Spleen (tissue), 11 donors: ENCODE results near the gene SULT1B1. TPM values are rescaled to one million over a fixed set of nuclear protein-coding genes. Genes with fewer than 3 reads are reported as not detected.

Experiments
- DNase-seq: peaks from one replicate; pipeline ENCODE4 v3.0.0-alpha.2; 2020
- H3K27ac ChIP-seq, 8 donors: fragments of 200-600 bp; sonication (generic) in 7 of 8; 1 replicate in 4 of 8; 2 replicates in 4 of 8; pipeline versions ENCODE4 v1.5.0 to v1.8.0; 2016 to 2021; ENCODE audit warnings: inconsistent platforms in 4 of 8, mild to moderate bottlenecking in 4 of 8, moderate library complexity in 1 of 8
- H3K27me3 ChIP-seq, 7 donors: fragments of 200-600 bp; sonication (generic) in 6 of 7; replicated peaks in 1 of 7; 1 replicate in 4 of 7; 2 replicates in 3 of 7; pipeline versions ENCODE4 v1.5.0 to v1.8.0; 2016 to 2021; ENCODE audit warnings: inconsistent platforms in 3 of 7, mild to moderate bottlenecking in 1 of 7
- H3K36me3 ChIP-seq, 6 donors: fragments of 200-600 bp; sonication (generic) in 5 of 6; 1 replicate in 4 of 6; 2 replicates in 2 of 6; pipeline versions ENCODE4 v1.5.0 to v1.8.0; 2016 to 2021; ENCODE audit warnings: inconsistent platforms in 2 of 6
- H3K4me1 ChIP-seq, 6 donors: fragments of 200-600 bp; sonication (generic) in 5 of 6; 1 replicate in 3 of 6; 2 replicates in 3 of 6; pipeline versions ENCODE4 v1.5.0 to v1.8.0; 2016 to 2021; ENCODE audit warnings: inconsistent platforms in 3 of 6
- H3K4me3 ChIP-seq, 8 donors: fragments of 200-600 bp; sonication (generic) in 7 of 8; 1 replicate in 4 of 8; 2 replicates in 4 of 8; pipeline versions ENCODE4 v1.5.0 to v1.8.0; 2016 to 2021; ENCODE audit warnings: inconsistent platforms in 4 of 8, mild to moderate bottlenecking in 4 of 8, moderate library complexity in 2 of 8
- H3K9me3 ChIP-seq, 8 donors: fragments of 200-600 bp; sonication (generic) in 7 of 8; 1 replicate in 4 of 8; 2 replicates in 4 of 8; pipeline versions ENCODE4 v1.5.0 to v1.8.0; 2016 to 2021; ENCODE audit warnings: inconsistent platforms in 4 of 8
- POLR2A ChIP-seq, 3 donors: fragments of 450-650 bp; IDR thresholded peaks; one replicate each; pipeline ENCODE4 v1.5.1; 2017; ENCODE audit warnings: antibody characterized with exemption in 3 of 3, mild to moderate bottlenecking in 1 of 3
- POLR2AphosphoS5 ChIP-seq, 3 donors: sonication (generic); formaldehyde crosslinking; IDR thresholded peaks; one replicate each; pipeline ENCODE4 v1.5.1; 2017; ENCODE audit warnings: antibody characterized with exemption in 3 of 3
- WGBS, 5 donors: extraction: QIAGEN DNeasy Blood & Tissue Kit in 3 of 5; methylation state at CpG; one replicate each; pipeline versions ENCODE4 v1.1.5 to v1.1.7; 2013 to 2018; 5-methylcytosine and 5-hydroxymethylcytosine counted together
- intact Hi-C: fragments of 100-400 bp; cut with DNase I; formaldehyde crosslinking; loops from one replicate; pipeline ENCODE4 v1.15.0; 2023; ENCODE audit warnings: low total_unique reads
- polyA plus RNA-seq, 3 donors: library from polyadenylated mRNA; stranded (reverse); fragments of 200-250 nt; gene quantifications; one replicate each; pipeline ENCODE4 v1.2.1, GENCODE V29; 2013
- total RNA-seq, 7 donors: library from RNA; depleted of rRNA in 3 of 7; stranded (reverse); fragments of >200 nt in 3 of 7; fragmentation: NEBNext Ultra II Directional in 4 of 7; extraction: Animal tissue kit (Norgen Biotek cat#: 25700) in 4 of 7; gene quantifications; one replicate each; pipeline versions ENCODE4 v1.1.0 to v1.2.1, GENCODE V29; 2016 to 2021
- TF ChIP-seq, protein P1 (sequence below), 11 experiments: fragments of 200-600 bp in 7 of 11; fragments of 450-650 bp in 4 of 11; sonication (generic) in 4 of 11; IDR thresholded peaks in 8 of 11; conservative IDR thresholded peaks in 3 of 11; 1 replicate in 7 of 11; 2 replicates in 4 of 11; pipeline versions ENCODE4 v1.4.0 to v1.8.0; 2016 to 2021; ENCODE audit warnings: antibody characterized with exemption in 11 of 11, inconsistent platforms in 4 of 11, mild to moderate bottlenecking in 1 of 11
- donor health status: healthy with polysubstance abuse.
- donor health status: DM: no; HTN: no; CAD: no; lungs with moderate emphysema.
- donor health status: DM: no; HTN: no; CAD: no.
- donor health status: Bipolar disorder and iron deficiency.
- donor health status: healthy.
- donor health status: DM: no; HTN: no; CAD: no.
- donor health status: DM: yes; HTN: yes; CAD: no.

The SULT1B1 gene
- total and polyA plus RNA-seq, 10 donors = 1.1 to 53.1 (median 21.9) TPM

DNA sequence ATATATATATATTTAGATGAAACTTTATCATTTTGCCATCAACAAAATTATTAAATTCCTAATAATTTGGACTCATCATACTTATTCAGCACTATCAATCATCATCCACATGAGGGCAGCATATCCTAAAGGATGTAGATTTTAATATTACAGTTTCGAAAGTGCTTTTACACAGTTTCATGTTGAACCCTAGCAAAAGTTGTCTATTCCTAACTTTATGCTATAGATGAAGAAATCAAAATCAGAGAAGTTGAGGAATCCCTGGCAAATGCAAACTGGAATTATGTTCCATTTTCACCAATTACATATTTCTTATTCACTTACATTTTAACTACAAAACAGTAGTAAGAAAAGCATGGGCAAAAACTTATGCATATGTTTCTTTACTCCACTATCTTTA, 70.8 kb downstream of the SULT1B1 start:
- peaks cover 0 to 9% (median 4%) of the 10 kb centered on the region in 6 donors for H3K4me1 ChIP-seq
- WGBS, 5 donors = 0 to 6% (median 3%) methylated on average over 1 of the region's 1 CpG
- H3K27ac ChIP-seq = no peak overlapping the region
- TF ChIP-seq POLR2A (IDR thresholded peaks at IDR 0.05) = no peak
- TF ChIP-seq, protein P1, sequence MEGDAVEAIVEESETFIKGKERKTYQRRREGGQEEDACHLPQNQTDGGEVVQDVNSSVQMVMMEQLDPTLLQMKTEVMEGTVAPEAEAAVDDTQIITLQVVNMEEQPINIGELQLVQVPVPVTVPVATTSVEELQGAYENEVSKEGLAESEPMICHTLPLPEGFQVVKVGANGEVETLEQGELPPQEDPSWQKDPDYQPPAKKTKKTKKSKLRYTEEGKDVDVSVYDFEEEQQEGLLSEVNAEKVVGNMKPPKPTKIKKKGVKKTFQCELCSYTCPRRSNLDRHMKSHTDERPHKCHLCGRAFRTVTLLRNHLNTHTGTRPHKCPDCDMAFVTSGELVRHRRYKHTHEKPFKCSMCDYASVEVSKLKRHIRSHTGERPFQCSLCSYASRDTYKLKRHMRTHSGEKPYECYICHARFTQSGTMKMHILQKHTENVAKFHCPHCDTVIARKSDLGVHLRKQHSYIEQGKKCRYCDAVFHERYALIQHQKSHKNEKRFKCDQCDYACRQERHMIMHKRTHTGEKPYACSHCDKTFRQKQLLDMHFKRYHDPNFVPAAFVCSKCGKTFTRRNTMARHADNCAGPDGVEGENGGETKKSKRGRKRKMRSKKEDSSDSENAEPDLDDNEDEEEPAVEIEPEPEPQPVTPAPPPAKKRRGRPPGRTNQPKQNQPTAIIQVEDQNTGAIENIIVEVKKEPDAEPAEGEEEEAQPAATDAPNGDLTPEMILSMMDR (IDR thresholded peaks at IDR 0.05 in 8 of 11, conservative IDR thresholded peaks at IDR 0.05 in 3 of 11) = peak in 10 of 11 experiments; percentile 28 to 71 (median 55)
- no peak for TF ChIP-seq POLR2AphosphoS5 (IDR thresholded peaks at IDR 0.05)
- H3K4me3 ChIP-seq = no peak overlapping the region
- H3K36me3 ChIP-seq = no peaks in the 10 kb centered on the region
- peaks cover 0 to 4% (median 0%) of the 10 kb centered on the region in 8 donors for H3K9me3 ChIP-seq
- no peak for DNase-seq
- intact Hi-C loops = loop anchor here (10.0 kb wide), 1 partner anchor 815 kb away; no protein-coding TSS in a partner anchor
- no peaks in the 10 kb centered on the region for H3K27me3 ChIP-seq

DNA sequence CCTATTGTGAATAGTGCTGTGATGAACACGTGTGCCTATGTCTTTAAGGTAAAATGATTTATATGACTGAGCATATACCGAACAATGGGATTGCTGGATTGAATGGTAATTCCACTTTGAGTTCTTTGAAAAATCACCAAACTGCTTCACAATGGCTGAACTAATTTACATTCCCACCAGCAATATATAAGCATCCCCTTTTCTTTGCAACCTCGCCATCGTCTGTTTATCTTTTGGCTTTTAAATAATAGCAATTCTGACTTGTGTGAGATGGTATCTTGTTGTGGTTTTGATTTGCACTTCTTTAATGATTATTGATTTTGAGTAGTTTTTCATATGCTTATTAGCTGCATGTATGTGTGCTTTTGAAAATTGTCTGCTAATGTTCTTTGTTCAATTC, 75.6 kb downstream of the SULT1B1 start:
- peaks cover 0 to 3% (median 2%) of the 10 kb centered on the region in 6 donors for H3K4me1 ChIP-seq
- H3K4me3 ChIP-seq = no peak overlapping the region
- 64 to 79% (median 69%) methylated on average over 4 of the region's 4 CpGs for WGBS, 5 donors
- no peak for DNase-seq
- H3K27me3 ChIP-seq = no peaks in the 10 kb centered on the region
- intact Hi-C loops = loop anchor here (10.0 kb wide), 1 partner anchor 820 kb away; no protein-coding TSS in a partner anchor
- no peaks in the 10 kb centered on the region for H3K9me3 ChIP-seq
- H3K27ac ChIP-seq = no peak overlapping the region
- TF ChIP-seq, protein P1 (IDR thresholded peaks at IDR 0.05 in 8 of 11, conservative IDR thresholded peaks at IDR 0.05 in 3 of 11) = no peak
- TF ChIP-seq POLR2A (IDR thresholded peaks at IDR 0.05) = no peak
- no peak for TF ChIP-seq POLR2AphosphoS5 (IDR thresholded peaks at IDR 0.05)
- H3K36me3 ChIP-seq = no peaks in the 10 kb centered on the region

Other genes starting within 250 kb of the SULT1B1 start
- not detected for gene UGT2A2, start 121.0 kb downstream of the SULT1B1 start, total RNA-seq
- gene UGT2A2, start 121.0 kb downstream of the SULT1B1 start, polyA plus RNA-seq = not detected
- gene UGT2A1, start 107.4 kb downstream of the SULT1B1 start, total RNA-seq = not detected
- not detected for gene UGT2A1, start 107.4 kb downstream of the SULT1B1 start, polyA plus RNA-seq
- not detected for gene SULT1E1, start 99.5 kb upstream of the SULT1B1 start, total RNA-seq
- gene SULT1E1, start 99.5 kb upstream of the SULT1B1 start, polyA plus RNA-seq = not detected
- gene CSN1S1, start 170.4 kb upstream of the SULT1B1 start, total RNA-seq = not detected
- gene CSN1S1, start 170.4 kb upstream of the SULT1B1 start, polyA plus RNA-seq = not detected
- not detected for gene CSN2, start 205.1 kb upstream of the SULT1B1 start, total RNA-seq
- gene CSN2, start 205.1 kb upstream of the SULT1B1 start, polyA plus RNA-seq = not detected
- gene STATH, start 235.3 kb upstream of the SULT1B1 start, total RNA-seq = not detected
- gene STATH, start 235.3 kb upstream of the SULT1B1 start, polyA plus RNA-seq = not detected